GM12874 (cell line): ENCODE results near the gene ARL4A.

ENCODE experiments used
- CTCF ChIP-seq: IDR thresholded peaks from 2 replicates; pipeline ENCODE4 v1.5.1; 2011; ENCODE audit warnings: low read depth, mild to moderate bottlenecking, control low read depth, low read length, moderate library complexity; ENCODE audit not compliant: insufficient read depth

ARL4A gene

GRCh38 chr7:12713625-12714378 is 26.4 kb downstream of the ARL4A start:
- no peak for TF ChIP-seq CTCF

- no peak for TF ChIP-seq CTCF
These were observed 26.9 kb downstream of the ARL4A start for GRCh38 chr7:12714379-12714737.

- no peak for TF ChIP-seq CTCF
These were observed 28.1 kb downstream of the ARL4A start for GRCh38 chr7:12715372-12716133.

GRCh38 chr7:12716134-12716681 is 28.8 kb downstream of the ARL4A start:
- TF ChIP-seq CTCF: no peak

- TF ChIP-seq CTCF: no peak
These were observed 29.3 kb downstream of the ARL4A start for GRCh38 chr7:12716722-12717121.

GRCh38 chr7:12719141-12719919 is 31.9 kb downstream of the ARL4A start:
- no peak for TF ChIP-seq CTCF
